Eye (tissue), 1 donor: ENCODE data around the gene NPBWR2.
A peak's percentile ranks its signal among the peaks of the same experiment; 100 is the strongest.

Experiments
- DNase-seq: peaks from one replicate; pipeline ENCODE4 v3.0.0-alpha.2; 2015

The NPBWR2 gene

GRCh38 chr20:64083804-64084684 is 23.3 kb downstream of the NPBWR2 start, which contains the start of gene LKAAEAR1:
Gene LKAAEAR1, minus strand, starts transcription at chr20:64084398. Its CDS starts 179 bp downstream, at chr20:64084219.
- DNase-seq, result peak; percentile 64

DNA sequence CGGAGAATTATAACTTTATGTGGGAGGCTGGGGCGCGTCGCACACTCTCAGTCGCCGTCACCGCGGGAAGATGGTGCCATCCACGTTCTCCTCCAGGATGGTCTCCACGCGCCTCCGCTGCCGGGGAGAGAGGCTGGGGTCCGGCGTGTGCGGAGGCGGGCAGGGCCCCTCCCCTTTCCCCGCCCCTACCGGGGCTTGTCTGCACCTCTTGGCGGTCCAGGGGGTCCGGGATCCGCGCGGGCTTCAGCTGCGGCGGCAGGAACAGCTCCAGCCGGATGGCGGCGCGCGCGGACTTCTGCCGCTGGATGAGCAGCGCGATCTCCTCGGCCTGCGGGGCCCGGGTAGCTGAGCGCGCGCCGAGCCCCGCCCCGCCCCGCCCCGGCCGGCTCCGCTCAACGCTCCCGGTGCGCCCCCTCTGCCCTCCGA is 24.0 kb downstream of the NPBWR2 start:
- DNase-seq, result peak; percentile 87

DNA sequence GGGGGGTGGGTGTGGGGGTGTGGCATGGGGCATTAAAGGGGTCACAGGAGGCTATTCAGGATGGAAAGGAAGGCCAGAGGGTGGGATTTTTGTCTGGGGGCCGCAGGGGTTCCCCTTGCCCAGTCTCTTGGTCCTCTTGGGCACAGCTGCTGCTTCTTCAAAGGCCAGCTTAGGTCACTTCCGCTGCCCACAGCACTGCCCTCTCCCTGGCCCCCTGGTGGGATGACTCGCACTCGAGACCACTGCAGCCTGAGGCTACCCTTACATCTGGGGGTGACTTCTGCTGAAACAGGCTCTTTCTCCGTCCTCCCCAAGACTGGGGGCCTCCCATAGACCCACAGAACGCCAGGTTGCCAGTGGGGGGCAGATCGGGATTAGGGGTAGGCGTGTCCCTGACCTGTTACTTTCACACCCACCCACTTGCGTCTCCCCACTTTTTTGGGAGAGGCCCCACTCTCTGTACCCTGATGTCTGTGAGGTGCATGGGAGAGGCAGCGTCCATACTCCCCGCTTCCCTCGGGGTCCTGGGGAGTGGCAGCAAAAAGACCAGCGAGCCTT is 24.5 kb downstream of the NPBWR2 start:
- no peak for DNase-seq

- no peak for DNase-seq
Measured at GRCh38 chr20:64082126-64082731, 25.1 kb downstream of the NPBWR2 start.

GRCh38 chr20:64081624-64081964 is 25.8 kb downstream of the NPBWR2 start:
- DNase-seq, result no peak

- DNase-seq, result no peak
Measured at GRCh38 chr20:64080813-64081623, 26.3 kb downstream of the NPBWR2 start.

GRCh38 chr20:64080013-64080812 is 27.2 kb downstream of the NPBWR2 start, which contains the start of gene OPRL1:
Gene OPRL1, plus strand, starts transcription at chr20:64080082. Its CDS starts 12,639 bp downstream, at chr20:64092721.
- peak; percentile 58 for DNase-seq

GRCh38 chr20:64079273-64080012 is 27.9 kb downstream of the NPBWR2 start, which contains the start of gene RGS19:
Gene RGS19, minus strand, starts transcription at chr20:64079518. Its CDS starts 2,632 bp downstream, at chr20:64076886.
- DNase-seq, result peak; percentile 72

GRCh38 chr20:64078934-64079272 is 28.5 kb downstream of the NPBWR2 start:
- no peak for DNase-seq

- no peak for DNase-seq
Measured at GRCh38 chr20:64077876-64078551, 29.4 kb downstream of the NPBWR2 start.

DNA sequence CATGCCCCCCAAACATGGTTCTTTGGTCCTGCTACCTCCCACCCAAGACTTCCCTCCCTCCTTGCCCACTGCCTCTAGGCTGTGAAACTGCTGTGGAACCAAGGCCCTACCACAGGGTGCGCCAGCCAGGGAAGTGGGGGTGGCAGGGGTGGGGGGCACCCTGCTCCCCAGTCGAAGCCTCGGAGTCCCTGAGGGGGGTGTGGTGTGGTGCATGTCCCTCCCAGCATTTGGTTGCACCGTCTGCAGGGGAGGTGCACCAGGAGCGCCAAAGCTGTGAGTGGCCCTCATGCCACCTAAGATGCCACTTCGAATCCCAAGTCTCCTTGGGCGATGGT is 29.9 kb downstream of the NPBWR2 start:
- DNase-seq, result no peak

- DNase-seq, result no peak
Measured at GRCh38 chr20:64077094-64077493, 30.3 kb downstream of the NPBWR2 start.

DNA sequence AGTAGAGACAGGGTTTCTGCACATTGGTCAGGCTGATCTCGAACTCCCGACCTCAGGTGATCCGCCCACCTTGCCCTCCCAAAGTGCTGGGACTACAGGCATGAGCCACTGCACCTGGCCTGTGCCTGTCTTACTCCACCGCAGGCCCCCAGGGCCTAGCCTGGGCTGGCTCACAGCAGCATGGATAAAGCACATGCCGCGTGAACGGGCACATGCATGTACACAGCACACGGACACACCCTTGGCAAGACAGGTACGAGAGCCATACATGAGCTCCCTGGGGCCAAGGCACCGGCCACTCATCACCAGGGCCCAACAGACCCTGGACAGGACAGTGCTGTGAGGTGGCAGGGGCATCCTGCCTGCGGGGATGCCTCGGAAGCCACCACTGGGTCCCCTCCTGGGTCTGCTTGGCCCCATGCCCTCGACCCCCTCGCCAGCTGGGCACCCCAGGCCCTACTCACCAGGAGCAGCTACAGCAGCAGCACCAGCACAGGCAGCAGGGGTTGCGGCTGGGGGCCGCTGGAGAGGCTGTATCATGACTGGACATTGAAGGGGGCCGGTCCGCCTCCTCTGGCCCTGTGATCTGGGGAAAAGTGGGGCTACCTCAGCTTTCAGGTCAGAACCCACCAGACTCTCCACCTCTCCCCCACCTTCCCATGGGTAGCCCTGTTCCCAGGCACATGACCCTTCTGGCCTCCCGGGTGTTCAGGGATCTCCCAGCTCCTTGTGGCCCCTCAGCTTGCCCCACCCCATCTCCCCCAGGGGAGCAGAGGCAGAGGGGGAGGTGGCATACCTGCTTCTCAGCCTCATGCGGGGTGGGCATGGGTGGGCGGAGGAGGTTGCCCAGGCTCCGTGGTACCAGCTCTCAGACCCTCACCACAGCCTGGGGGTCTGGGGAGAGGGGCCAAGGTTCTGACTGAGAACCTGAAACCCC is 31.0 kb downstream of the NPBWR2 start:
- no peak for DNase-seq

DNA sequence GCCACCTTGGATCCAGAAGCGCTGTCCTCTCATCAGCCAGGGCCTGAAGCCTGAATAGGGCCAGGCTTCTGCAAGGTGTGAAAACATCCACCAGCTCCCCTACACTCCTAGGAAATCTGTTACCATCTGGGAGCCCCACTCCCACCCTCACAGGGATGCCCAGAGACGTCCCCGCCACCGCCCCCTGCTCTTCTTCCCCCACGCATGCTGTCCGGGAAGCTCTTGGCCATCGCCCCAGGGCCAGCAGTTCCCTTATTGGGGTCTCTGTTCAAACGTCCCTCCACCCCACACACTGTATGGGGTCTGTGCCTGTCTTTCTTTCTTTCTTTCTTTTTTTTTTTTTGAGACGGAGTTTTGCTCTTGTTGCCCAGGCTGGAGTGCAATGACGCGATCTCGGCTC is 31.8 kb downstream of the NPBWR2 start:
- DNase-seq, result no peak

GRCh38 chr20:64074963-64075362 is 32.4 kb downstream of the NPBWR2 start:
- DNase-seq, result no peak

DNA sequence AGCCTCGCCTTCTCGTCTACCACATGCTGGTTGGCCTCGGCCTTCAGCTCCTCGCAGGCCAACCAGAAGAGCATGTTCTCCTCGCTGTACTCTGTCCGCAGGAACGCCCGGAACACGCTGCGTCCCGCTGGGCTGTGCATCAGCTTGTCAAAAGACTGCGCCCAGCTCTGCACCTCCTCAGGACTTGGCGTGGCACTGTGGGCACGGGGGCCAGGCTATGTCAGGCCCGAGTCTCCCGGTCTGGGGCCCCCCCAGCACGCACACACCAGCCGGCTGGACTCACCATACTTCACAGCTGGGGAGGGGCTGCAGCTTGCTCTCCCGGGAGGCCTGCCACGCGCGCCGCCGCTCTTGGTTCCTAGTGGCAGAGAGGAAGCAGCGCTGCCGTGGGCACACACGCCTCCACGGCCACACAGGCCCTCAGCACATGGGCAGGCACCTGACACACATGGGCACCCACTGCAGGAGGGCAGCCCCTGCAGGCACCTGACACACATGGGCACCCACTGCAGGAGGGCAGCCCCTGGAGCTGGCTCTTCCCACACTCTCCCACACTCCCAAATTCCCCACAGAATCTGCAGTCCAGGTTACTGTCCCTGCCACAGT is 33.1 kb downstream of the NPBWR2 start:
- no peak for DNase-seq

GRCh38 chr20:64073476-64074183 is 33.7 kb downstream of the NPBWR2 start:
- no peak for DNase-seq

DNA sequence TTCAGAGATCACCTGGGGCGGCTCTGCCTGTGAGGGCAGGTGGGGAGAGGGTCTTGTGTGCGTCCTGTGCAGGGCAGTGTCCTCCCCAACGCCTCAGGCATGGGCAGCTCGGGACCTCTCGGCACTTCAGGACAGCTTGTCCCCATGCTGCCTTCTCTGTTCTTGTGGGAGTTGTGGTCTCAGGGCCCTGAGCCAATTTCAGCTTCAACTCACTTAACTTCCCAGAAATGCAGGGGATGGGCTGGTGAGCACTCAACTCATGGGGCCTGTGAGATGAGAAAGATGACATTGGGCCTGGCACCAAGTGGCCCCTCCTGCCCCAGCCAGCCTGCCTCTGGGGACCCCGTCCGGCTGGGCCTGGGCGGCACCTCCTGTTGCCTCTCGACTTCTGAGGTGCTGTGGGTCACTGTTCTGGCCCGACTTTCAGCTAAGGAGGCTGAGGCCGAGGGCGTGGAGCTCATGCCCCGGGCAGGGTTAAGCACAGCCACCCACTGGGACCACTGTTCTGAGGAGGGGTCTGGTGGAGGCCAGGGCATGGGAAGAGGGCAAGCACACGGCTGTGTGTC is 34.8 kb downstream of the NPBWR2 start:
- DNase-seq, result no peak
